HT-29 (cell line): ENCODE measurements around the gene SLC45A3. TPM values are rescaled to one million over a fixed set of nuclear protein-coding genes. Genes with fewer than 3 reads are reported as not detected.

Source experiments
- DNase-seq: peaks from one replicate; pipeline ENCODE4 v3.0.0-alpha.2; 2015; ENCODE audit warnings: low spot score
- total RNA-seq: library from RNA; depleted of rRNA; stranded (reverse); fragments of >200 nt; shearing (Covaris generic); gene quantifications from 2 replicates; pipeline ENCODE4 v1.2.3, GENCODE V29; 2014

SLC45A3 gene
- total RNA-seq, 1 experiment from 2014 or later: 59.6 TPM

- no peak for DNase-seq
These were observed 21.1 kb upstream of the SLC45A3 start for GRCh38 chr1:205701420-205701819.

- no peak for DNase-seq
These were observed 20.6 kb upstream of the SLC45A3 start for GRCh38 chr1:205700865-205701401.

GRCh38 chr1:205699416-205699815 lies 19.1 kb upstream of the SLC45A3 start:
- no peak for DNase-seq

- no peak for DNase-seq
These were observed 18.6 kb upstream of the SLC45A3 start for GRCh38 chr1:205698921-205699320.

GRCh38 chr1:205693421-205693991 lies 13.2 kb upstream of the SLC45A3 start:
- DNase-seq: no peak

- DNase-seq: no peak
These were observed 12.1 kb upstream of the SLC45A3 start for GRCh38 chr1:205692423-205692822.

- DNase-seq: no peak
These were observed 9.9 kb upstream of the SLC45A3 start for GRCh38 chr1:205690122-205690756.

- DNase-seq: no peak
These were observed 9.2 kb upstream of the SLC45A3 start for GRCh38 chr1:205689479-205689878.

GRCh38 chr1:205688171-205689080 lies 8.1 kb upstream of the SLC45A3 start:
- no peak for DNase-seq

GRCh38 chr1:205687242-205687641 lies 6.9 kb upstream of the SLC45A3 start:
- no peak for DNase-seq

GRCh38 chr1:205681364-205681763 lies 1.1 kb upstream of the SLC45A3 start:
- no peak for DNase-seq

- no peak for DNase-seq
These were observed 1.8 kb downstream of the SLC45A3 start for GRCh38 chr1:205678286-205679111.

GRCh38 chr1:205677167-205677566 lies 3.1 kb downstream of the SLC45A3 start:
- no peak for DNase-seq

- DNase-seq: no peak
These were observed 3.7 kb downstream of the SLC45A3 start for GRCh38 chr1:205676597-205676996.

GRCh38 chr1:205676002-205676401 lies 4.3 kb downstream of the SLC45A3 start:
- DNase-seq: no peak

- no peak for DNase-seq
These were observed 5.1 kb downstream of the SLC45A3 start for GRCh38 chr1:205675247-205675646.

- no peak for DNase-seq
These were observed 7.3 kb downstream of the SLC45A3 start for GRCh38 chr1:205672970-205673369.

GRCh38 chr1:205672395-205672889 lies 7.9 kb downstream of the SLC45A3 start:
- DNase-seq: no peak

GRCh38 chr1:205670611-205671430 lies 9.5 kb downstream of the SLC45A3 start:
- no peak for DNase-seq

- no peak for DNase-seq
These were observed 10.2 kb downstream of the SLC45A3 start for GRCh38 chr1:205670150-205670446.
